SU-DHL-6 (cell line): ENCODE data around the gene TAF9B.
"Not testable (repeated sequence)": the region's sequence is repeated elsewhere in the genome, so short reads cannot be mapped to it uniquely, and the experiment has no call there.

ENCODE experiments used
- EZH2phosphoT487 ChIP-seq: fragments of 200-600 bp; sonication (generic), shearing (Covaris generic); conservative IDR thresholded peaks from 2 replicates; pipeline ENCODE4 v1.6.1; 2018; ENCODE audit warnings: mild to moderate bottlenecking, antibody characterized with exemption, low read length, moderate library complexity, mixed read lengths
- TF ChIP-seq, protein P1 (sequence below): fragments of 200-600 bp; sonication (generic); IDR thresholded peaks from one replicate; pipeline ENCODE4 v1.5.1; 2017; ENCODE audit warnings: antibody characterized with exemption, mild to moderate bottlenecking, low read length, moderate library complexity; ENCODE audit not compliant: insufficient read depth, poor library complexity, severe bottlenecking

DNA sequence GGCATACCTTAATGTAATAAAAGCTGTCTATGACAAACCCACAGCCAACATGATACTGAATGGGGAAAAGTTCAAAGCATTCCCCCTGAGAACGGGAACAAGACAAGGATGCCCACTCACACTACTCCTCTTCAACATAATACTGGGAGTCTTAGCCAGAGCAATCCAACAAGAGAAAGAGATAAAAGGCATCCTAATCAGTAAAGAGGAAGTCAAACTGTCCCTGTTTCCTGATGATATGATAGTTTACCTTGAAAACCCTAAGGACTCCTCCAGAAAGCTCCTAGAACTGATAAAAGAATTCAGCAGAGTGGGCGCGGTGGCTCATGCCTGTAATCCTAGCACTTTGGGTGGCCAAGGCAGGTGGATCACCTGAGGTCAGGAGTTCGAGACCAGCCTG lies 23.7 kb upstream of the TAF9B start:
- TF ChIP-seq, protein P1, sequence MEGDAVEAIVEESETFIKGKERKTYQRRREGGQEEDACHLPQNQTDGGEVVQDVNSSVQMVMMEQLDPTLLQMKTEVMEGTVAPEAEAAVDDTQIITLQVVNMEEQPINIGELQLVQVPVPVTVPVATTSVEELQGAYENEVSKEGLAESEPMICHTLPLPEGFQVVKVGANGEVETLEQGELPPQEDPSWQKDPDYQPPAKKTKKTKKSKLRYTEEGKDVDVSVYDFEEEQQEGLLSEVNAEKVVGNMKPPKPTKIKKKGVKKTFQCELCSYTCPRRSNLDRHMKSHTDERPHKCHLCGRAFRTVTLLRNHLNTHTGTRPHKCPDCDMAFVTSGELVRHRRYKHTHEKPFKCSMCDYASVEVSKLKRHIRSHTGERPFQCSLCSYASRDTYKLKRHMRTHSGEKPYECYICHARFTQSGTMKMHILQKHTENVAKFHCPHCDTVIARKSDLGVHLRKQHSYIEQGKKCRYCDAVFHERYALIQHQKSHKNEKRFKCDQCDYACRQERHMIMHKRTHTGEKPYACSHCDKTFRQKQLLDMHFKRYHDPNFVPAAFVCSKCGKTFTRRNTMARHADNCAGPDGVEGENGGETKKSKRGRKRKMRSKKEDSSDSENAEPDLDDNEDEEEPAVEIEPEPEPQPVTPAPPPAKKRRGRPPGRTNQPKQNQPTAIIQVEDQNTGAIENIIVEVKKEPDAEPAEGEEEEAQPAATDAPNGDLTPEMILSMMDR: not testable (repeated sequence)
- TF ChIP-seq EZH2phosphoT487: not testable (repeated sequence)
